Nephron progenitor cell (in vitro differentiated cells): ENCODE measurements around the gene PCNP.

Source experiments
- DNase-seq: peaks from one replicate; pipeline ENCODE4 v3.0.0; 2021
- H3K27ac Mint-ChIP-seq: 2 replicates; pipeline ENCODE4 v1.8.0; 2021; ENCODE audit warnings: mild to moderate bottlenecking, moderate library complexity, mixed read lengths
- H3K27me3 Mint-ChIP-seq: 2 replicates; pipeline ENCODE4 v1.8.0; 2021; ENCODE audit warnings: mild to moderate bottlenecking, low read depth, mixed read lengths; ENCODE audit not compliant: poor library complexity
- H3K36me3 Mint-ChIP-seq: 2 replicates; pipeline ENCODE4 v1.8.0; 2021; ENCODE audit warnings: low read depth, mixed read lengths
- H3K4me1 Mint-ChIP-seq: 2 replicates; pipeline ENCODE4 v1.8.0; 2021; ENCODE audit warnings: mixed read lengths
- H3K4me3 Mint-ChIP-seq: 2 replicates; pipeline ENCODE4 v1.8.0; 2021; ENCODE audit warnings: mild to moderate bottlenecking, moderate library complexity, mixed read lengths
- H3K9me3 Mint-ChIP-seq: 2 replicates; pipeline ENCODE4 v1.8.0; 2021; ENCODE audit warnings: mild to moderate bottlenecking, moderate library complexity, mixed read lengths
- CTCF ChIP-seq: fragments of 200-600 bp; sonication (generic); IDR thresholded peaks from 2 replicates; pipeline ENCODE4 v1.5.0; 2021; ENCODE audit warnings: antibody characterized with exemption

Gene PCNP

GRCh38 chr3:101556064-101556463 lies 17.9 kb upstream of the PCNP start:
- H3K9me3 Mint-ChIP-seq, result peaks cover 19% of the 10 kb centered on the region
- no peak for DNase-seq
- H3K4me3 Mint-ChIP-seq, result no peak overlapping the region
- no peak overlapping the region for H3K27ac Mint-ChIP-seq
- TF ChIP-seq CTCF, result no peak
- no peaks in the 10 kb centered on the region for H3K36me3 Mint-ChIP-seq
- H3K27me3 Mint-ChIP-seq, result peaks cover 12% of the 10 kb centered on the region
- H3K4me1 Mint-ChIP-seq, result no peaks in the 10 kb centered on the region

- peak within 1 kb of the TSS; percentile 99 for H3K4me3 Mint-ChIP-seq
Measured at GRCh38 chr3:101561630-101562328, 12.2 kb upstream of the PCNP start, which contains the start of gene TRMT10C. TSS of gene TRMT10C (plus strand) at chr3:101561868. CDS start at chr3:101564782, 2,914 bp downstream.

GRCh38 chr3:101567528-101568317 lies 6.3 kb upstream of the PCNP start:
- TF ChIP-seq CTCF, result no peak
- Mint-ChIP-seq H3K27me3 (no peaks in the 10 kb centered on the region), H3K36me3 (peaks cover 51% of the 10 kb centered on the region), H3K4me1 (peaks cover 16% of the 10 kb centered on the region), H3K27ac (peak overlapping the region; percentile 88), H3K9me3 (no peaks in the 10 kb centered on the region), H3K4me3 (no peak overlapping the region)
- no peak for DNase-seq

More at GRCh38 chr3:101561630-101562328, 12.2 kb upstream of the PCNP start, which contains the start of gene TRMT10C:
- TF ChIP-seq CTCF, result no peak
- DNase-seq, result peak; percentile 90
- H3K27ac Mint-ChIP-seq, result peak within 1 kb of the TSS; percentile 100
- H3K36me3 Mint-ChIP-seq, result peaks cover 42% of the 10 kb centered on the region
- peaks cover 5% of the 10 kb centered on the region for H3K9me3 Mint-ChIP-seq
- H3K4me1 Mint-ChIP-seq, result peaks cover 16% of the 10 kb centered on the region
- peaks cover 16% of the 10 kb centered on the region for H3K27me3 Mint-ChIP-seq

GRCh38 chr3:101571028-101571895 lies 2.7 kb upstream of the PCNP start:
- Mint-ChIP-seq H3K4me3 (no peak overlapping the region), H3K27me3 (no peaks in the 10 kb centered on the region), H3K9me3 (peaks cover 3% of the 10 kb centered on the region), H3K36me3 (peaks cover 25% of the 10 kb centered on the region), H3K27ac (no peak overlapping the region), H3K4me1 (peaks cover 21% of the 10 kb centered on the region)
- DNase-seq, result no peak
- TF ChIP-seq CTCF, result no peak

GRCh38 chr3:101574388-101575112 lies 570 bp downstream of the PCNP start:
- peaks cover 29% of the 10 kb centered on the region for H3K36me3 Mint-ChIP-seq
- peaks cover 2% of the 10 kb centered on the region for H3K27me3 Mint-ChIP-seq
- no peak for DNase-seq
- H3K9me3 Mint-ChIP-seq, result peaks cover 3% of the 10 kb centered on the region
- peak overlapping the region; percentile 100 for H3K27ac Mint-ChIP-seq
- peak overlapping the region; percentile 93 for H3K4me3 Mint-ChIP-seq
- peaks cover 35% of the 10 kb centered on the region for H3K4me1 Mint-ChIP-seq
- no peak for TF ChIP-seq CTCF
